ENCODE measurements around the gene SNAPC3.

DNA sequence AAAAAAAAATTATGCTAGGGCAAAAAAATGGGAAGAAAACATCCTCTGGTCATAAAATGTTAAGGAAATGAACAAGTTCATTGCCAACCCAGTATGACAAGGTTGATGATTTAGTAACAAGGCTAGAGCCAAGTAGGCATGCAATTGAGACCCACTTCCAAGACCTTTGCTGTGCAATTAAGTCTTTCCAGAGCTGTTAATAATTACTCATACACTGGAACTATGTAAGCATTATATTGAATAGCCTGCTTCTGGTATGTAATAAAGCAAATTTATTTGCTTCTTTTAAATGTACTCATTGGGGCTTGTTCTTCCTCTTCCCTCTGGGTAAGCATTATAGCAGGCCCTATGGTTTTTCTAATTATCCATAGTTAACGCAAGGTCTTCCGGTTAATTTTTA, 32.5 kb upstream of the SNAPC3 start:
- TF ChIP-seq, protein P1, sequence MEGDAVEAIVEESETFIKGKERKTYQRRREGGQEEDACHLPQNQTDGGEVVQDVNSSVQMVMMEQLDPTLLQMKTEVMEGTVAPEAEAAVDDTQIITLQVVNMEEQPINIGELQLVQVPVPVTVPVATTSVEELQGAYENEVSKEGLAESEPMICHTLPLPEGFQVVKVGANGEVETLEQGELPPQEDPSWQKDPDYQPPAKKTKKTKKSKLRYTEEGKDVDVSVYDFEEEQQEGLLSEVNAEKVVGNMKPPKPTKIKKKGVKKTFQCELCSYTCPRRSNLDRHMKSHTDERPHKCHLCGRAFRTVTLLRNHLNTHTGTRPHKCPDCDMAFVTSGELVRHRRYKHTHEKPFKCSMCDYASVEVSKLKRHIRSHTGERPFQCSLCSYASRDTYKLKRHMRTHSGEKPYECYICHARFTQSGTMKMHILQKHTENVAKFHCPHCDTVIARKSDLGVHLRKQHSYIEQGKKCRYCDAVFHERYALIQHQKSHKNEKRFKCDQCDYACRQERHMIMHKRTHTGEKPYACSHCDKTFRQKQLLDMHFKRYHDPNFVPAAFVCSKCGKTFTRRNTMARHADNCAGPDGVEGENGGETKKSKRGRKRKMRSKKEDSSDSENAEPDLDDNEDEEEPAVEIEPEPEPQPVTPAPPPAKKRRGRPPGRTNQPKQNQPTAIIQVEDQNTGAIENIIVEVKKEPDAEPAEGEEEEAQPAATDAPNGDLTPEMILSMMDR (conservative IDR thresholded peaks at IDR 0.05; ENCODE audit: low read depth, low read length) = no peak
- TF ChIP-seq SMC3 (IDR thresholded peaks at IDR 0.05; ENCODE audit: low read depth, low read length) = no peak
- no peak for TF ChIP-seq CEBPB (IDR thresholded peaks at IDR 0.05; ENCODE audit: low read depth, low read length)
- TF ChIP-seq MAZ (IDR thresholded peaks at IDR 0.05; ENCODE audit: borderline replicate concordance, low read depth, low read length) = no peak
- no peak for TF ChIP-seq POLR2A (IDR thresholded peaks at IDR 0.05; ENCODE audit: low read depth, low read length)
- TF ChIP-seq, protein P2, sequence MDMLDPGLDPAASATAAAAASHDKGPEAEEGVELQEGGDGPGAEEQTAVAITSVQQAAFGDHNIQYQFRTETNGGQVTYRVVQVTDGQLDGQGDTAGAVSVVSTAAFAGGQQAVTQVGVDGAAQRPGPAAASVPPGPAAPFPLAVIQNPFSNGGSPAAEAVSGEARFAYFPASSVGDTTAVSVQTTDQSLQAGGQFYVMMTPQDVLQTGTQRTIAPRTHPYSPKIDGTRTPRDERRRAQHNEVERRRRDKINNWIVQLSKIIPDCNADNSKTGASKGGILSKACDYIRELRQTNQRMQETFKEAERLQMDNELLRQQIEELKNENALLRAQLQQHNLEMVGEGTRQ (IDR thresholded peaks at IDR 0.05; ENCODE audit: low read depth, low read length) = no peak
- no peak for TF ChIP-seq BHLHE40 (IDR thresholded peaks at IDR 0.05; ENCODE audit: low read depth, low read length)

Data from IMR-90 (cell line).